GM12801 (cell line): ENCODE data around the gene SPATA24.

Experiments used
- CTCF ChIP-seq: IDR thresholded peaks from one replicate; pipeline ENCODE4 v1.5.1; 2011; ENCODE audit warnings: control low read depth; ENCODE audit not compliant: insufficient read length; ENCODE audit errors: extremely low read depth

SPATA24 gene

GRCh38 chr5:139358064-139358463, 45.8 kb downstream of the SPATA24 start:
- no peak for TF ChIP-seq CTCF

DNA sequence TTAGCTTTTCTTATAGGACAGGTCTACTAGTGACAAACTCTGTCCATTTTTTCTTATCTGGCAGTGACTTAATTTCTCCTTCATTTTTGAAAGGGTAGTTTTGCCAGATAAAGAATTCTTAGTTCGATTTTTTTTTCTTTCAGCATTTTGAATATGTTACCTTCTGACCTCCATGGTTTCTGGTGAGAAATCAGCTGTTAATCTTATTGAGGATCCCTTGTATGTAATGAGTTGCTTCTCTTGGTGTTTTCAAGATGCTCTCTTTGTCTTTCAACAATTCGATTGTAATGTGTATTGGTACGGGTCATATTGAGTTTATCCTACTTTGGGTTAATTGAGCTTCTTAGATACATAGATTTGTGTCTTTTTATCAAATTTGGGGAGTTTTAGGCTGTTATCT, 49.7 kb downstream of the SPATA24 start:
- no peak for TF ChIP-seq CTCF
